Measurements from ENCODE around the gene ANKRD24.

DNA sequence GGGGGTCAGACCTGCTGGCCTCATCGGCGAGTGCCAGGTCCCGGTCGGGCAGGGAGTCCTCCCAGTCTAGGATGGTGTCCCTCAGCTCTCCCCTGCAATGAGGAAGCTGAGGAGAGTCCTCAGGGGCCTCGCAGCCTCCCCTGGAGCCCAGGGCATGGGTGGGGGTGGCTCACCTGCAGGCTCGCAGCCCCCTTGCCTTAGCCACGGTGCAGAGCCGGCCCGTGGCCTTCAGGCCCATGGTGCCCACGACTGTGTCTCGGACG lies 6.9 kb upstream of the ANKRD24 start:
- TF ChIP-seq, protein P1, sequence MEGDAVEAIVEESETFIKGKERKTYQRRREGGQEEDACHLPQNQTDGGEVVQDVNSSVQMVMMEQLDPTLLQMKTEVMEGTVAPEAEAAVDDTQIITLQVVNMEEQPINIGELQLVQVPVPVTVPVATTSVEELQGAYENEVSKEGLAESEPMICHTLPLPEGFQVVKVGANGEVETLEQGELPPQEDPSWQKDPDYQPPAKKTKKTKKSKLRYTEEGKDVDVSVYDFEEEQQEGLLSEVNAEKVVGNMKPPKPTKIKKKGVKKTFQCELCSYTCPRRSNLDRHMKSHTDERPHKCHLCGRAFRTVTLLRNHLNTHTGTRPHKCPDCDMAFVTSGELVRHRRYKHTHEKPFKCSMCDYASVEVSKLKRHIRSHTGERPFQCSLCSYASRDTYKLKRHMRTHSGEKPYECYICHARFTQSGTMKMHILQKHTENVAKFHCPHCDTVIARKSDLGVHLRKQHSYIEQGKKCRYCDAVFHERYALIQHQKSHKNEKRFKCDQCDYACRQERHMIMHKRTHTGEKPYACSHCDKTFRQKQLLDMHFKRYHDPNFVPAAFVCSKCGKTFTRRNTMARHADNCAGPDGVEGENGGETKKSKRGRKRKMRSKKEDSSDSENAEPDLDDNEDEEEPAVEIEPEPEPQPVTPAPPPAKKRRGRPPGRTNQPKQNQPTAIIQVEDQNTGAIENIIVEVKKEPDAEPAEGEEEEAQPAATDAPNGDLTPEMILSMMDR (IDR thresholded peaks at IDR 0.05; ENCODE audit: low read depth, low read length, poor library complexity, severe bottlenecking), result no peak
- TF ChIP-seq EZH2phosphoT487 (IDR thresholded peaks at IDR 0.05; ENCODE audit: borderline replicate concordance, low read length), result no peak

Measured in DOHH2 (cell line).